Activated effector memory CD4-positive, alpha-beta T cell treated with anti-CD3 and anti-CD28 coated beads, Interleukin-2, amount 50 U/mL, for 16 hours (primary cell): ENCODE results near the gene WDR31.

ENCODE experiments used
- DNase-seq: peaks from one replicate; pipeline ENCODE4 v3.0.0-alpha.2; 2020

The WDR31 gene

GRCh38 chr9:113290052-113290607 lies 49.9 kb downstream of the WDR31 start:
- no peak for DNase-seq

- no peak for DNase-seq
These were observed 51.0 kb downstream of the WDR31 start for GRCh38 chr9:113289091-113289490.

- no peak for DNase-seq
These were observed 58.7 kb downstream of the WDR31 start for GRCh38 chr9:113281356-113281755.

- no peak for DNase-seq
These were observed 61.2 kb downstream of the WDR31 start for GRCh38 chr9:113278840-113279239.

GRCh38 chr9:113275157-113276131 lies 64.6 kb downstream of the WDR31 start, which contains the start of the genes CDC26 and PRPF4:
CDC26 (minus strand) TSS chr9:113275572; CDS start chr9:113272507, 3,065 bp downstream.
PRPF4 (plus strand) TSS chr9:113275658; CDS start chr9:113275744, 86 bp downstream.
- DNase-seq: peak; percentile 98

GRCh38 chr9:113274474-113275156 lies 65.5 kb downstream of the WDR31 start:
- DNase-seq: no peak

- DNase-seq: no peak
These were observed 70.2 kb downstream of the WDR31 start for GRCh38 chr9:113269871-113270270.

- DNase-seq: no peak
These were observed 70.7 kb downstream of the WDR31 start for GRCh38 chr9:113269355-113269754.

- no peak for DNase-seq
These were observed 72.0 kb downstream of the WDR31 start for GRCh38 chr9:113267911-113268566.

GRCh38 chr9:113266174-113266573 lies 73.9 kb downstream of the WDR31 start:
- no peak for DNase-seq
